IMR-90 (cell line): ENCODE measurements around the gene CDC42EP4. TPM values are rescaled to one million over a fixed set of nuclear protein-coding genes. Genes with fewer than 3 reads are reported as not detected.

Experiments
- ATAC-seq: fragments of 200-7000 bp; cut with Tn5 transposase; 2 replicates; pipeline ENCODE4 v1.9.1; 2020; ENCODE audit warnings: low read depth, mild to moderate bottlenecking, moderate library complexity
- BruUV-seq: library from RNA; stranded (reverse); fragments of 400-500 nt; replicated peaks from 2 replicates; lab custom pipeline; 2021; lab: Mats Ljungman, UMichigan
- CTCF ChIA-PET: fragments of 300-600 bp; formaldehyde crosslinking; extraction: SDS; loops from one replicate; lab custom pipeline; 2021; ENCODE audit warnings: antibody characterized with exemption; lab: Yijun Ruan, JAX
- POLR2A ChIA-PET: fragments of 300-600 bp; sonication (Branson Sonifier 250); formaldehyde crosslinking; loops from one replicate; lab custom pipeline; 2022; ENCODE audit warnings: antibody characterized with exemption; ENCODE audit not compliant: unreplicated experiment; lab: Charles Lee
- DNase-seq: peaks from one replicate; pipeline ENCODE4 v3.0.0; 2013
- H2AFZ ChIP-seq: replicated peaks from 2 replicates; pipeline ENCODE3; 2013; ENCODE audit warnings: low read length, mild to moderate bottlenecking; ENCODE audit not compliant: poor library complexity
- H2AK5ac ChIP-seq: 2 replicates; pipeline ENCODE4 v1.6.1; 2013; ENCODE audit warnings: low read depth, low read length, inconsistent platforms
- H2AK9ac ChIP-seq: replicated peaks from 2 replicates; pipeline ENCODE3; 2013; ENCODE audit warnings: mild to moderate bottlenecking, low read depth, low read length, moderate library complexity; ENCODE audit not compliant: poor library complexity
- H2BK120ac ChIP-seq: 2 replicates; pipeline ENCODE4 v1.6.1; 2013; ENCODE audit warnings: low read depth, low read length, inconsistent platforms
- H2BK15ac ChIP-seq: 3 replicates; pipeline ENCODE4 v1.6.1; 2013; ENCODE audit warnings: low read depth, low read length, inconsistent platforms
- H2BK20ac ChIP-seq: 2 replicates; pipeline ENCODE4 v1.6.1; 2013; ENCODE audit warnings: low read depth, mild to moderate bottlenecking, inconsistent platforms, low read length, moderate library complexity
- H2BK5ac ChIP-seq: 2 replicates; pipeline ENCODE4 v1.6.1; 2013; ENCODE audit warnings: mild to moderate bottlenecking, low read depth, low read length, inconsistent platforms; ENCODE audit not compliant: poor library complexity, severe bottlenecking
- H3K14ac ChIP-seq: replicated peaks from 2 replicates; pipeline ENCODE4 v1.6.1; 2013; ENCODE audit warnings: low read depth, low read length, inconsistent platforms
- H3K18ac ChIP-seq: 2 replicates; pipeline ENCODE4 v1.6.1; 2013; ENCODE audit warnings: low read depth, low read length, control low read depth
- H3K23ac ChIP-seq: 2 replicates; pipeline ENCODE4 v1.6.1; 2013; ENCODE audit warnings: low read depth, low read length, inconsistent platforms
- H3K27ac ChIP-seq: 2 replicates; pipeline ENCODE4 v1.5.1; 2013; ENCODE audit warnings: mild to moderate bottlenecking, control low read depth, low read length; ENCODE audit not compliant: insufficient read depth
- H3K27me3 ChIP-seq: 2 replicates; pipeline ENCODE4 v1.6.1; 2013; ENCODE audit warnings: low read length; ENCODE audit not compliant: control insufficient read depth, insufficient read depth
- H3K36me3 ChIP-seq: 2 replicates; pipeline ENCODE4 v1.6.1; 2013; ENCODE audit warnings: low read length, mixed read lengths; ENCODE audit not compliant: control insufficient read depth, insufficient read depth
- H3K4ac ChIP-seq: 2 replicates; pipeline ENCODE4 v1.6.1; 2013; ENCODE audit warnings: low read depth, low read length, inconsistent platforms
- H3K4me1 ChIP-seq: 2 replicates; pipeline ENCODE4 v1.6.1; 2013; ENCODE audit warnings: low read length, mixed read lengths; ENCODE audit not compliant: control insufficient read depth, insufficient read depth
- H3K4me2 ChIP-seq: 2 replicates; pipeline ENCODE4 v1.6.1; 2013; ENCODE audit warnings: low read depth, mild to moderate bottlenecking, control low read depth, low read length, moderate library complexity
- H3K4me3 ChIP-seq: 2 replicates; pipeline ENCODE4 v1.5.1; 2013; ENCODE audit warnings: low read depth, mild to moderate bottlenecking, control low read depth, low read length, moderate library complexity; ENCODE audit not compliant: insufficient read depth
- H3K56ac ChIP-seq: 2 replicates; pipeline ENCODE4 v1.6.1; 2013; ENCODE audit warnings: low read length, inconsistent platforms; ENCODE audit not compliant: insufficient read depth; ENCODE audit errors: extremely low read depth
- H3K79me1 ChIP-seq, 2 experiments: 2 replicates each; pipeline ENCODE4 v1.6.1; 2013; ENCODE audit warnings: low read length in 2 of 2, inconsistent platforms in 1 of 2, low read depth in 1 of 2
- H3K9ac ChIP-seq: 2 replicates; pipeline ENCODE4 v1.6.1; 2013; ENCODE audit warnings: low read depth, low read length, control low read depth
- H3K9me1 ChIP-seq: 2 replicates; pipeline ENCODE4 v1.6.1; 2013; ENCODE audit warnings: low read length, inconsistent platforms; ENCODE audit not compliant: insufficient read depth
- H3K9me3 ChIP-seq: 2 replicates; pipeline ENCODE4 v1.6.1; 2013; ENCODE audit warnings: low read length; ENCODE audit not compliant: control insufficient read depth, insufficient read depth
- H4K20me1 ChIP-seq: 2 replicates; pipeline ENCODE4 v1.6.1; 2013; ENCODE audit warnings: low read length, inconsistent platforms; ENCODE audit not compliant: insufficient read depth
- H4K5ac ChIP-seq: 2 replicates; pipeline ENCODE4 v1.6.1; 2013; ENCODE audit warnings: mild to moderate bottlenecking, low read depth, low read length, control low read depth
- H4K8ac ChIP-seq, 2 experiments: 2 replicates each; pipeline ENCODE4 v1.6.1; 2013; ENCODE audit warnings: low read depth in 2 of 2, low read length in 2 of 2, control low read depth in 1 of 2, inconsistent platforms in 1 of 2
- H4K91ac ChIP-seq: 2 replicates; pipeline ENCODE4 v1.6.1; 2013; ENCODE audit warnings: low read depth, low read length, inconsistent platforms; ENCODE audit not compliant: insufficient read depth
- CEBPB ChIP-seq: IDR thresholded peaks from 2 replicates; pipeline ENCODE4 v1.6.1; 2012; ENCODE audit warnings: low read depth, low read length, improper control_type of control experiment
- FOS ChIP-seq: fragments of 150-350 bp; IDR thresholded peaks from 2 replicates; pipeline ENCODE4 v1.6.1; 2016; ENCODE audit warnings: low read depth, low read length
- MAFK ChIP-seq: IDR thresholded peaks from 2 replicates; pipeline ENCODE4 v1.6.1; 2012; ENCODE audit warnings: low read depth, low read length, improper control_type of control experiment
- MAZ ChIP-seq: IDR thresholded peaks from 2 replicates; pipeline ENCODE4 v1.6.1; 2012; ENCODE audit warnings: low read depth, mild to moderate bottlenecking, low read length, improper control_type of control experiment, moderate library complexity, borderline replicate concordance
- RFX5 ChIP-seq: IDR thresholded peaks from 2 replicates; pipeline ENCODE4 v1.8.0; 2012; ENCODE audit warnings: low read depth, mild to moderate bottlenecking, low read length, moderate library complexity
- WGBS, 2 experiments: methylation state at CpG; one replicate each; pipeline versions ENCODE4 v1.1.5 to v1.1.7; 2013; ENCODE audit warnings: missing lambda C conversion rate in 2 of 2; ENCODE audit not compliant: insufficient read length in 1 of 2; ENCODE audit errors: extremely low coverage in 2 of 2; 5-methylcytosine and 5-hydroxymethylcytosine counted together
- dilution Hi-C: fragments of 300-500 bp; cut with HindIII; formaldehyde crosslinking; loops from one replicate; pipeline ENCODE4 v1.14.3; 2018; ENCODE audit warnings: low sequenced_read_pairs; ENCODE audit not compliant: unreplicated experiment
- in situ Hi-C: fragments of 300-500 bp; cut with MboI; formaldehyde crosslinking; loops from 3 replicates; pipeline ENCODE4 v1.14.3; 2019; ENCODE audit warnings: low sequenced_read_pairs, inconsistent platforms, mixed read lengths
- intact Hi-C: fragments of 100-400 bp; cut with micrococcal nuclease; formaldehyde crosslinking; loops from 2 replicates; pipeline ENCODE4 v1.10.0; 2022
- polyA plus RNA-seq, 3 experiments: library from polyadenylated mRNA; depleted of rRNA; stranded (reverse); fragments of >200 nt; gene quantifications; 2 replicates each; pipeline ENCODE4 v1.2.3, GENCODE V29; 2012; ENCODE audit warnings: low replicate concordance in 1 of 3
- total RNA-seq: library from RNA; depleted of rRNA; stranded (reverse); fragments of >200 nt; gene quantifications from 2 replicates; pipeline ENCODE4 v1.2.3, GENCODE V29; 2012

The CDC42EP4 gene
- total and polyA plus RNA-seq, 2 of the 4 experiments (the other 2 are of a cell fraction): 14.3 to 25.8 TPM

DNA sequence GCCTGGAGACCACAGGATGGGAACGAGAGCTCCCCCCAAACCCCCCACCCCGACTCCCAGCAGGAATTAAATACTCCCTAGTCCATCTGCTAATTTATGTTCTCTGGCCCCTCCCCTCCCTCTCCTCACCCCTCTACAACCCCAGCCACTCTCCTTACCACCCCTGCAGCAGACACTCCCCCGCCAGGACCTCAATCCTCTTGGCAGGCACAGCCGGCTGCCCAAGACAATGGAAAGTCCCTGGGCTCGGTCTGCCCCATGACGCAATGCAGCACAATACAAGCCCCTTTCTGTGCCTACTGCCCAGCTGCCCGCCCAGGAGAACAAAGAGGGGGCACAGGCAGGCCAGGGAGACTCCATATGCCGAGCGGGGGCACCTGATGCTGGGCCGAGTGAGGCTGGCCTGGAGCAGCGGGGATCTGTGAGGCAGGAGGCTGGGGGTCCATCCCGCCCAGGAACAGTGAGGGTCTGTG, 30.3 kb upstream of the CDC42EP4 start:
- H4K20me1 ChIP-seq: no peaks in the 10 kb centered on the region
- H2BK5ac ChIP-seq: peak overlapping the region; percentile 81
- H3K27me3 ChIP-seq: no peaks in the 10 kb centered on the region
- WGBS, 2 experiments: 7% methylated on average over 3 of the region's 12 CpGs; no CpG with 5 or more reads in 1 of the 2 experiments
- ATAC-seq (no peak), DNase-seq (peak; percentile 88)
- H4K8ac ChIP-seq: peak overlapping the region; percentile 89 to 96
- H3K14ac ChIP-seq: peak overlapping the region; percentile 99
- dilution Hi-C loops (no loop called here), in situ Hi-C loops (no loop called here), intact Hi-C loops (loop anchor here (2.0 kb wide), 1 partner anchor 31 kb away; no protein-coding TSS in a partner anchor)
- H3K23ac ChIP-seq: peak overlapping the region; percentile 86
- H2BK20ac ChIP-seq: peak overlapping the region; percentile 96
- H2AK9ac ChIP-seq: peak overlapping the region; percentile 97
- H3K9ac ChIP-seq: peak overlapping the region; percentile 27
- peak overlapping the region; percentile 89; the same call in 2 of the 3 replicates for H2BK15ac ChIP-seq
- H4K5ac ChIP-seq: peak overlapping the region; percentile 61
- ChIA-PET POLR2A (interaction anchor here (1.0 kb wide), 1 partner anchor 51 kb away, joined by 4 read pairs; no protein-coding TSS in a partner anchor), CTCF (interaction anchor here (0.5 to 0.9 kb wide), 3 partner anchors 22 to 86 kb away, joined by 3 read pairs; no protein-coding TSS in a partner anchor)
- no peak overlapping the region; the same call in 1 of the 2 replicates for H3K4me2 ChIP-seq
- peaks cover 0 to 19% of the 10 kb centered on the region in 2 experiments; a peak in 1 of 4 replicates for H3K79me1 ChIP-seq
- BruUV-seq: no TSS peak
- peak overlapping the region; percentile 99 for H4K91ac ChIP-seq
- peak overlapping the region; percentile 92 for H2AFZ ChIP-seq
- peak overlapping the region; percentile 17; the same call in 1 of the 2 replicates for H3K56ac ChIP-seq
- peak; percentile 74; the same call in 1 of the 2 replicates for TF ChIP-seq MAZ
- TF ChIP-seq FOS: no peak
- TF ChIP-seq MAFK: no peak
- TF ChIP-seq CEBPB: peak; percentile 94
- TF ChIP-seq RFX5: no peak
- H3K36me3 ChIP-seq: no peaks in the 10 kb centered on the region
- H3K4me1 ChIP-seq: peaks cover 53% of the 10 kb centered on the region
- H3K27ac ChIP-seq: peak overlapping the region; percentile 81
- H3K4me3 ChIP-seq: no peak overlapping the region
- peaks cover 36% of the 10 kb centered on the region for H3K9me1 ChIP-seq
- H2AK5ac ChIP-seq: peak overlapping the region; percentile 59
- peak overlapping the region; percentile 99 for H3K4ac ChIP-seq
- peak overlapping the region; percentile 99 for H2BK120ac ChIP-seq
- H3K18ac ChIP-seq: peak overlapping the region; percentile 78
- no peaks in the 10 kb centered on the region for H3K9me3 ChIP-seq
